RWPE2 (cell line): Measurements from ENCODE around the gene PCDH8.

Experiments used
- ATAC-seq: fragments of 200-7000 bp; cut with Tn5 transposase; 3 replicates; pipeline ENCODE4 v1.9.1; 2021; ENCODE audit warnings: low read depth
- DNase-seq: peaks from one replicate; pipeline ENCODE4 v3.0.0-alpha.2; 2020; ENCODE audit warnings: low spot score
- H3K27ac ChIP-seq: fragments of 450-650 bp; 2 replicates; pipeline ENCODE4 v1.5.1; 2017; ENCODE audit warnings: mild to moderate bottlenecking; ENCODE audit not compliant: poor library complexity, severe bottlenecking
- H3K27me3 ChIP-seq: fragments of 250-450 bp; sonication (Bioruptor Pico); 2 replicates; pipeline ENCODE4 v1.5.1; 2021; ENCODE audit warnings: mild to moderate bottlenecking, moderate library complexity; ENCODE audit not compliant: insufficient read depth, poor library complexity, severe bottlenecking
- H3K36me3 ChIP-seq: fragments of 250-450 bp; sonication (Bioruptor Pico); 2 replicates; pipeline ENCODE4 v1.5.1; 2020; ENCODE audit warnings: low read depth, mild to moderate bottlenecking, moderate library complexity
- H3K4me1 ChIP-seq: fragments of 250-450 bp; sonication (Bioruptor Pico); 2 replicates; pipeline ENCODE4 v1.5.1; 2021; ENCODE audit warnings: mild to moderate bottlenecking, moderate library complexity; ENCODE audit not compliant: insufficient read depth, poor library complexity, severe bottlenecking
- H3K4me3 ChIP-seq: fragments of 250-450 bp; sonication (Bioruptor Pico); 2 replicates; pipeline ENCODE4 v1.5.1; 2021; ENCODE audit warnings: mild to moderate bottlenecking, moderate library complexity; ENCODE audit not compliant: severe bottlenecking
- H3K9me3 ChIP-seq: fragments of 250-450 bp; sonication (Bioruptor Pico); 2 replicates; pipeline ENCODE4 v1.5.1; 2021; ENCODE audit warnings: mild to moderate bottlenecking, moderate library complexity; ENCODE audit not compliant: severe bottlenecking
- CTCF ChIP-seq: fragments of 450-650 bp; IDR thresholded peaks from one replicate; pipeline ENCODE4 v1.5.1; 2017; ENCODE audit warnings: mild to moderate bottlenecking, moderate library complexity; ENCODE audit not compliant: poor library complexity, severe bottlenecking

Gene PCDH8

GRCh38 chr13:52848455-52849195, at the start of gene PCDH8:
PCDH8 (minus strand) TSS chr13:52848640; CDS start chr13:52848436, 204 bp downstream.
- no peak within 1 kb of the TSS for H3K4me3 ChIP-seq
- peaks cover 84% of the 10 kb centered on the region for H3K27me3 ChIP-seq
- ATAC-seq (no peak), DNase-seq (no peak)
- H3K27ac ChIP-seq: no peak within 1 kb of the TSS
- no peaks in the 10 kb centered on the region for H3K4me1 ChIP-seq
- peaks cover 2% of the 10 kb centered on the region for H3K9me3 ChIP-seq
- TF ChIP-seq CTCF: no peak
- H3K36me3 ChIP-seq: no peaks in the 10 kb centered on the region

- Histone ChIP-seq H3K27me3 (no peaks in the 10 kb centered on the region), H3K27ac (no peak overlapping the region)
- no peak for DNase-seq
These were observed 48.6 kb upstream of the PCDH8 start for GRCh38 chr13:52896827-52897659.

GRCh38 chr13:52894413-52894812, 46.0 kb upstream of the PCDH8 start:
- Histone ChIP-seq H3K4me3 (no peak overlapping the region), H3K9me3 (no peaks in the 10 kb centered on the region), H3K36me3 (no peaks in the 10 kb centered on the region), H3K27me3 (no peaks in the 10 kb centered on the region), H3K27ac (no peak overlapping the region), H3K4me1 (no peaks in the 10 kb centered on the region)
- ATAC-seq: no peak
- no peak for TF ChIP-seq CTCF
- DNase-seq: no peak

More at GRCh38 chr13:52896827-52897659, 48.6 kb upstream of the PCDH8 start:
- no peak for ATAC-seq
- Histone ChIP-seq H3K4me3 (no peak overlapping the region), H3K36me3 (no peaks in the 10 kb centered on the region), H3K4me1 (no peaks in the 10 kb centered on the region), H3K9me3 (no peaks in the 10 kb centered on the region)
- TF ChIP-seq CTCF: peak; percentile 30

- peak; percentile 49; the same call in 2 of the 3 replicates for ATAC-seq
These were observed 44.5 kb upstream of the PCDH8 start for GRCh38 chr13:52892925-52893324.

More at GRCh38 chr13:52892925-52893324, 44.5 kb upstream of the PCDH8 start:
- Histone ChIP-seq H3K4me1 (no peaks in the 10 kb centered on the region), H3K4me3 (no peak overlapping the region), H3K27me3 (no peaks in the 10 kb centered on the region), H3K9me3 (no peaks in the 10 kb centered on the region), H3K36me3 (no peaks in the 10 kb centered on the region), H3K27ac (no peak overlapping the region)
- TF ChIP-seq CTCF: no peak
- DNase-seq: no peak
